Neural progenitor cell (in vitro differentiated cells): ENCODE measurements around the gene CASP4.

Experiments used
- CTCF ChIP-seq: fragments of 200-600 bp; sonication (generic); IDR thresholded peaks from 2 replicates; pipeline ENCODE4 v1.5.1; 2017; ENCODE audit warnings: antibody characterized with exemption, mild to moderate bottlenecking
- EZH2 ChIP-seq: fragments of 200-600 bp; sonication (generic); IDR thresholded peaks from 2 replicates; pipeline ENCODE4 v1.6.1; 2017; ENCODE audit warnings: antibody characterized with exemption, mild to moderate bottlenecking, moderate library complexity
- EZH2phosphoT487 ChIP-seq: fragments of 200-600 bp; sonication (generic); IDR thresholded peaks from 2 replicates; pipeline ENCODE4 v1.6.1; 2017; ENCODE audit warnings: antibody characterized with exemption

GRCh38 chr11:104944076-104944475 lies 24.3 kb downstream of the CASP4 start:
- TF ChIP-seq EZH2phosphoT487 (no peak), CTCF (no peak), EZH2 (no peak)
